K562 (cell line): Measurements from ENCODE around the gene ARHGEF10L. TPM values are rescaled to one million over a fixed set of nuclear protein-coding genes. Genes with fewer than 3 reads are reported as not detected.

ENCODE experiments used
- ATAC-seq: fragments of 200-7000 bp; cut with Tn5 transposase; 3 replicates; pipeline ENCODE4 v1.9.1; 2020; ENCODE audit warnings: moderate library complexity
- BruUV-seq: library from RNA; stranded (reverse); fragments of 400-500 nt; replicated peaks from 2 replicates; lab custom pipeline; 2021; lab: Mats Ljungman, UMichigan
- CTCF ChIA-PET: fragments of 300-600 bp; formaldehyde crosslinking; extraction: SDS; loops from one replicate; lab custom pipeline; 2021; ENCODE audit warnings: low intra/inter-chr PET ratio; lab: Yijun Ruan, JAX
- POLR2A ChIA-PET: fragments of 300-600, 350-650 bp; sonication (Branson Sonifier 250); formaldehyde crosslinking; extraction: SDS; loops from one replicate; lab custom pipeline; 2021; ENCODE audit warnings: antibody characterized with exemption, inconsistent platforms; lab: Yijun Ruan, JAX
- DNase-seq, 4 experiments: peaks; one replicate each; pipeline versions ENCODE4 v3.0.0 to v3.0.0-alpha.2; 2011 to 2018; ENCODE audit warnings: low spot score in 3 of 4, mixed read lengths in 3 of 4; ENCODE audit errors: extremely low read depth in 1 of 4
- FAIRE-seq: peaks from 2 replicates; lab custom pipeline; 2011; peaks lifted over from hg19 to GRCh38; lab: Jason Lieb, UNC
- H2AFZ ChIP-seq: 2 replicates; pipeline ENCODE4 v1.6.0; 2011; ENCODE audit warnings: low read depth, low read length, control low read depth, inconsistent platforms
- H3K27ac ChIP-seq: fragments of 200-600 bp; 3 replicates; pipeline ENCODE4 v1.8.0; 2011; ENCODE audit warnings: low read depth, mild to moderate bottlenecking, control low read depth, inconsistent platforms, low read length, moderate library complexity, mixed read lengths; ENCODE audit errors: extremely low read depth
- H3K27me3 ChIP-seq, 2 experiments: fragments of 300-600 bp in 1 of 2; 2 replicates in 1 of 2; 3 replicates in 1 of 2; pipeline versions ENCODE4 v1.6.0 to v1.8.0; 2011; ENCODE audit warnings: inconsistent platforms in 2 of 2, low read length in 2 of 2, mild to moderate bottlenecking in 1 of 2, mixed read lengths in 1 of 2, moderate library complexity in 1 of 2; ENCODE audit not compliant: control insufficient read depth in 2 of 2, insufficient read depth in 2 of 2
- H3K36me3 ChIP-seq: fragments of 300-600 bp; 3 replicates; pipeline ENCODE4 v1.8.0; 2011; ENCODE audit warnings: mild to moderate bottlenecking, low read length, inconsistent platforms; ENCODE audit not compliant: control insufficient read depth, insufficient read depth
- H3K4me1 ChIP-seq, 2 experiments: fragments of 200-600 bp in 1 of 2; replicated peaks in 1 of 2; 2 replicates in 1 of 2; 3 replicates in 1 of 2; pipeline versions ENCODE4 v1.5.1 to v1.8.0; 2011; ENCODE audit warnings: inconsistent platforms in 2 of 2, low read length in 2 of 2, mild to moderate bottlenecking in 1 of 2, mixed read lengths in 1 of 2, moderate library complexity in 1 of 2; ENCODE audit not compliant: control insufficient read depth in 2 of 2, insufficient read depth in 2 of 2
- H3K4me2 ChIP-seq: 2 replicates; pipeline ENCODE4 v1.6.1; 2011; ENCODE audit warnings: low read length, control low read depth, inconsistent platforms, mixed read lengths; ENCODE audit not compliant: insufficient read depth
- H3K4me3 ChIP-seq: fragments of 200-600 bp; sonication (generic), shearing (Covaris generic); 2 replicates; pipeline ENCODE4 v1.5.1; 2016; ENCODE audit warnings: control low read depth, inconsistent platforms
- H3K79me2 ChIP-seq: fragments of 200-600 bp; 3 replicates; pipeline ENCODE4 v1.8.0; 2011; ENCODE audit warnings: low read length, inconsistent platforms; ENCODE audit not compliant: control insufficient read depth, insufficient read depth
- H3K9ac ChIP-seq, 2 experiments: 2 replicates each; pipeline versions ENCODE4 v1.6.0 to v1.6.1; 2011; ENCODE audit warnings: low read depth in 2 of 2, low read length in 2 of 2, control low read depth in 1 of 2, inconsistent platforms in 1 of 2, mild to moderate bottlenecking in 1 of 2, mixed read lengths in 1 of 2; ENCODE audit not compliant: insufficient read depth in 1 of 2
- H3K9me1 ChIP-seq: one replicate; pipeline ENCODE4 v1.6.0; 2011; ENCODE audit warnings: inconsistent platforms, mild to moderate bottlenecking, low read length, moderate library complexity; ENCODE audit not compliant: control insufficient read depth, insufficient read depth
- H3K9me3 ChIP-seq: replicated peaks from 2 replicates; pipeline ENCODE4 v1.5.1; 2011; ENCODE audit warnings: low read depth, low read length, inconsistent platforms; ENCODE audit not compliant: control insufficient read depth, insufficient read depth
- H4K20me1 ChIP-seq: replicated peaks from 2 replicates; pipeline ENCODE4 v1.6.1; 2011; ENCODE audit warnings: low read length, inconsistent platforms, mixed read lengths; ENCODE audit not compliant: control insufficient read depth, insufficient read depth
- ASH1L ChIP-seq: fragments of 450-650 bp; IDR thresholded peaks from 2 replicates; pipeline ENCODE4 v1.6.1; 2018; ENCODE audit warnings: borderline replicate concordance, mild to moderate bottlenecking, low read depth; ENCODE audit not compliant: partially characterized antibody
- CTBP1 ChIP-seq: fragments of 450-650 bp; IDR thresholded peaks from 2 replicates; pipeline ENCODE4 v1.6.1; 2016; ENCODE audit warnings: borderline replicate concordance
- ETV6 ChIP-seq, 3 experiments: fragments of 150-350 bp in 1 of 3; sonication (generic) in 1 of 3; formaldehyde crosslinking in 1 of 3; IDR thresholded peaks; 2 replicates each; pipeline versions ENCODE4 v1.6.1 to v1.8.0; 2014 to 2022; ENCODE audit warnings: borderline replicate concordance in 2 of 3, low read depth in 2 of 3, antibody characterized with exemption in 1 of 3, low read length in 1 of 3, mild to moderate bottlenecking in 1 of 3, missing genetic modification reagents in 1 of 3
- FOXA1 ChIP-seq: fragments of 450-650 bp; IDR thresholded peaks from 2 replicates; pipeline ENCODE4 v1.6.1; 2016; ENCODE audit warnings: mild to moderate bottlenecking, borderline replicate concordance
- FOXA3 ChIP-seq, 2 experiments: fragments of 450-650 bp in 1 of 2; sonication (generic) in 1 of 2; formaldehyde crosslinking; IDR thresholded peaks in 1 of 2; conservative IDR thresholded peaks in 1 of 2; 2 replicates each; pipeline versions ENCODE4 v1.4.0 to v1.8.0; 2020 to 2022; ENCODE audit warnings: mild to moderate bottlenecking in 2 of 2, missing genetic modification reagents in 1 of 2
- GABPA ChIP-seq: fragments of 200-800 bp; sonication (Bioruptor generic); conservative IDR thresholded peaks from 2 replicates; pipeline ENCODE4 v1.6.1; 2016; ENCODE audit warnings: low read depth, missing genetic modification characterization, missing compliant biosample characterization
- GTF2A2 ChIP-seq: IDR thresholded peaks from 2 replicates; pipeline ENCODE4 v1.6.1; 2016; ENCODE audit warnings: mild to moderate bottlenecking, missing genetic modification characterization, missing compliant biosample characterization
- KAT8 ChIP-seq: fragments of 450-650 bp; IDR thresholded peaks from 2 replicates; pipeline ENCODE4 v1.6.1; 2016; ENCODE audit warnings: low read depth, mild to moderate bottlenecking
- NCOA1 ChIP-seq: fragments of 450-650 bp; IDR thresholded peaks from 2 replicates; pipeline ENCODE4 v1.6.1; 2016; ENCODE audit warnings: low read depth
- NONO ChIP-seq, 2 experiments: fragments of 200-400 bp in 1 of 2; fragments of 450-650 bp in 1 of 2; formaldehyde crosslinking in 1 of 2; IDR thresholded peaks; 2 replicates each; pipeline ENCODE4 v1.6.1; 2017; ENCODE audit warnings: low read depth in 2 of 2, mild to moderate bottlenecking in 2 of 2, moderate library complexity in 2 of 2, low read length in 1 of 2
- PCBP2 ChIP-seq: fragments of 200-400 bp; formaldehyde crosslinking; IDR thresholded peaks from 2 replicates; pipeline ENCODE4 v1.6.1; 2018; ENCODE audit warnings: low read length, low read depth, mild to moderate bottlenecking, moderate library complexity; ENCODE audit not compliant: poor library complexity, severe bottlenecking
- PHB2 ChIP-seq: fragments of 450-650 bp; IDR thresholded peaks from 2 replicates; pipeline ENCODE4 v1.6.1; 2017; ENCODE audit warnings: low read depth
- SMAD2 ChIP-seq: fragments of 150-350 bp; IDR thresholded peaks from 2 replicates; pipeline ENCODE4 v1.6.1; 2014; ENCODE audit warnings: low read depth, mild to moderate bottlenecking, low read length
- THRAP3 ChIP-seq: fragments of 450-650 bp; IDR thresholded peaks from 2 replicates; pipeline ENCODE4 v1.6.1; 2016; ENCODE audit warnings: mild to moderate bottlenecking, inconsistent platforms, borderline replicate concordance
- ZC3H8 ChIP-seq: fragments of 450-650 bp; IDR thresholded peaks from 2 replicates; pipeline ENCODE4 v1.6.1; 2017
- ZFP1 ChIP-seq: fragments of 450-650 bp; formaldehyde crosslinking; IDR thresholded peaks from 2 replicates; pipeline ENCODE4 v1.4.0; 2020; ENCODE audit warnings: mild to moderate bottlenecking, mixed read lengths
- ZNF184 ChIP-seq: sonication (generic); formaldehyde crosslinking; IDR thresholded peaks from 2 replicates; pipeline ENCODE4 v1.5.0; 2020; ENCODE audit warnings: missing genetic modification reagents
- ZNF431 ChIP-seq: sonication (generic); formaldehyde crosslinking; IDR thresholded peaks from 2 replicates; pipeline ENCODE4 v1.8.0; 2022; ENCODE audit warnings: mild to moderate bottlenecking, missing genetic modification reagents
- ZSCAN29 ChIP-seq: fragments of 450-650 bp; IDR thresholded peaks from 2 replicates; pipeline ENCODE4 v1.6.1; 2017
- WGBS: fragments of 100-300 bp; shearing (Covaris generic); methylation state at CpG from one replicate; pipeline ENCODE4 v1.1.6; 2016; ENCODE audit warnings: low coverage, mixed read lengths; ENCODE audit not compliant: insufficient coverage; ENCODE audit errors: missing lambda C conversion rate; 5-methylcytosine and 5-hydroxymethylcytosine counted together
- in situ Hi-C: fragments of 300-500 bp; cut with MboI; formaldehyde crosslinking; loops from 4 replicates; pipeline ENCODE4 v1.15.0; 2018; ENCODE audit warnings: inconsistent platforms, mixed read lengths
- intact Hi-C: fragments of 100-400 bp; cut with micrococcal nuclease; formaldehyde crosslinking; loops from 2 replicates; pipeline ENCODE4 v1.14.2; 2022
- polyA plus RNA-seq, 8 experiments: library from polyadenylated mRNA; depleted of rRNA in 4 of 8; stranded (reverse) in 5 of 8; unstranded in 3 of 8; fragments of >200 nt; fragmentation: Nextera tagmentation in 2 of 8; fragmentation: Illumina TruSeq in 1 of 8; extraction: Ambion mirVana in 2 of 8; extraction: Trizol in 1 of 8; gene quantifications; 2 replicates each; pipeline versions ENCODE4 v1.2.1 to v1.2.3, GENCODE V29; 2011 to 2014; ENCODE audit warnings: inconsistent platforms in 1 of 8, missing spikeins in 1 of 8
- total RNA-seq, 7 experiments: library from RNA; depleted of rRNA in 6 of 7; stranded (reverse); fragments of >200 nt in 6 of 7; fragmentation: Illumina TruSeq in 2 of 7; extraction: Trizol in 2 of 7; gene quantifications; 2 replicates each; pipeline versions ENCODE4 v1.2.1 to v1.2.3, GENCODE V29; 2011 to 2021; ENCODE audit warnings: low replicate concordance in 1 of 7

ARHGEF10L gene
- total and polyA plus RNA-seq, 9 of the 15 experiments (the other 6 are each of a cell fraction or from before 2014, with no cell fraction given), result 0.09 to 0.13 TPM; not detected in 7

- ChIA-PET POLR2A (no interaction called here), CTCF (no interaction called here)
- Histone ChIP-seq H4K20me1 (peaks cover 12% of the 10 kb centered on the region), H3K79me2 (no peaks in the 10 kb centered on the region), H3K4me1 (peaks cover 0 to 6% of the 10 kb centered on the region in 2 experiments; a peak in 1 of 5 replicates), H3K4me2 (no peak overlapping the region), H3K27me3 (peaks cover 27 to 75% of the 10 kb centered on the region in 2 experiments), H3K27ac (no peak overlapping the region), H3K9ac (no peak overlapping the region), H3K9me1 (no peaks in the 10 kb centered on the region), H2AFZ (no peak overlapping the region), H3K36me3 (no peaks in the 10 kb centered on the region), H3K9me3 (no peaks in the 10 kb centered on the region), H3K4me3 (no peak overlapping the region)
- FAIRE-seq, result no peak
- in situ Hi-C loops, result loop anchor here (10.0 kb wide), 1 partner anchor 943 kb away; no protein-coding TSS in a partner anchor
- intact Hi-C loops, result no loop called here
- no peak for TF ChIP-seq GABPA (tag)
- no TSS peak for BruUV-seq
- ATAC-seq, result no peak
- DNase-seq, result no peak
- 0% methylated on average over 5 of the region's 5 CpGs for WGBS
Measured at GRCh38 chr1:17642169-17642568, 102.7 kb downstream of the ARHGEF10L start.

DNA sequence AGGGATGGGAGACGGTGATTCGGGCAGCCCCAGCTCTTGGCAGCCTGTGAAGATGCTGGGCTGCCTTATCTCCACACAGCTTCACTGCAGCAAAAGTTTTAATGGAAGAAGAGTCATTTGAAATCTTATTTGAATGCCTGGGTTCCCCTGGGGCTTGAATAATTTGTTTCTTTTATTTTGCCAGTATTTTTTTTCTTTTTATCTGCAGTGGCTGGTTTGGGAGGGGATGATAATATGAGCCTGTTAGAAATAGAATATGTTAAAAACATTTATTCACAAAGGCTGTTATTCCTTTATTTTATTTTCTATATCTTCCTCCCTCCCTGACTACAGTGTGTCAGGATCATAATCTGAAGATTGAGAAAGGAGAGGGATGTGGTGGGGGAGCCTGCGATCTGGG is 103.4 kb downstream of the ARHGEF10L start:
- WGBS, result 0% methylated on average over 3 of the region's 3 CpGs
- DNase-seq (no peak), ATAC-seq (no peak), FAIRE-seq (no peak)
- H3K36me3 ChIP-seq, result no peaks in the 10 kb centered on the region
- in situ Hi-C loops (loop anchor here (10.0 kb wide), 1 partner anchor 942 kb away; no protein-coding TSS in a partner anchor), intact Hi-C loops (no loop called here)
- H3K9me1 ChIP-seq, result no peaks in the 10 kb centered on the region
- H3K27me3 ChIP-seq, result peaks cover 28 to 80% of the 10 kb centered on the region in 2 experiments
- no peak overlapping the region for H3K27ac ChIP-seq
- no peak overlapping the region for H3K4me3 ChIP-seq
- ChIA-PET POLR2A (no interaction called here), CTCF (no interaction called here)
- H3K79me2 ChIP-seq, result no peaks in the 10 kb centered on the region
- no peak overlapping the region for H2AFZ ChIP-seq
- no peaks in the 10 kb centered on the region for H3K9me3 ChIP-seq
- no peak overlapping the region for H3K9ac ChIP-seq
- H4K20me1 ChIP-seq, result peaks cover 12% of the 10 kb centered on the region
- peaks cover 0 to 6% of the 10 kb centered on the region in 2 experiments; a peak in 1 of 5 replicates for H3K4me1 ChIP-seq
- no TSS peak for BruUV-seq
- H3K4me2 ChIP-seq, result no peak overlapping the region
- TF ChIP-seq ZC3H8 (no peak), ZNF184 (no peak), NONO (IDR thresholded peaks at IDR 0.05; ENCODE audit: low read depth in 2 of 2, low read length in 1 of 2) (no peak), PHB2 (no peak), ZNF431 (CRISPR knock-in tag) (no peak), PCBP2 (no peak), ZFP1 (no peak), GTF2A2 (tag) (no peak), CTBP1 (no peak), SMAD2 (no peak), NCOA1 (no peak), KAT8 (no peak), ETV6 (IDR thresholded peaks at IDR 0.05; ENCODE audit: borderline replicate concordance in 1 of 2, low read depth in 2 of 2, low read length in 1 of 2) (no peak), ETV6 (CRISPR knock-in tag; IDR thresholded peaks at IDR 0.05; ENCODE audit: borderline replicate concordance) (no peak), FOXA1 (no peak), ASH1L (no peak), THRAP3 (no peak), ZSCAN29 (no peak), FOXA3 (CRISPR knock-in tag; conservative IDR thresholded peaks at IDR 0.05 in 1 of 2, IDR thresholded peaks at IDR 0.05 in 1 of 2) (no peak)
